ENCODE results near the gene GNG11. TPM values are rescaled to one million over a fixed set of nuclear protein-coding genes. Genes with fewer than 3 reads are reported as not detected.

The GNG11 gene
- total RNA-seq, 3 donors from 2014 or later, result 0.05 TPM; not detected in 1

DNA sequence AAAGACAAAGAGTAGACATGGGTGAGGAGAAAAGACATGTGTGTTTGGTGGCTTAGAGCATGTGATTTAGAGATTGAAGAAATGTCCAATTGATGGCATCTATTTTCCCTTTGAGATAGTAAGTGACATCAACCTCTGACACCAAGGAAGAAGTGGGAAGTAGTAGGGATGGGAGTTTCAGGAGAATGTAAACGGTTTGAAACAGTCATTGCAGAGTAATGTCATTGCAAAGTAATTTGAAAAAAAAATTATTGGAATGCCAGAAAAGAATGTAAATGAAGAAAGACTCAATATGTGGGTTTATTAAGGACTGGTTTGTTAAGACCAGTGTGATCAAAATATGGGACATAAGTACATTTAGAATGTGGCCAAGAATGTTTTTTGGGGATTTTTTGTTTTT lies 26.6 kb downstream of the GNG11 start:
- no peak overlapping the region for H3K4me3 Mint-ChIP-seq
- H3K36me3 Mint-ChIP-seq (ENCODE audit: insufficient read depth), result no peaks in the 10 kb centered on the region

DNA sequence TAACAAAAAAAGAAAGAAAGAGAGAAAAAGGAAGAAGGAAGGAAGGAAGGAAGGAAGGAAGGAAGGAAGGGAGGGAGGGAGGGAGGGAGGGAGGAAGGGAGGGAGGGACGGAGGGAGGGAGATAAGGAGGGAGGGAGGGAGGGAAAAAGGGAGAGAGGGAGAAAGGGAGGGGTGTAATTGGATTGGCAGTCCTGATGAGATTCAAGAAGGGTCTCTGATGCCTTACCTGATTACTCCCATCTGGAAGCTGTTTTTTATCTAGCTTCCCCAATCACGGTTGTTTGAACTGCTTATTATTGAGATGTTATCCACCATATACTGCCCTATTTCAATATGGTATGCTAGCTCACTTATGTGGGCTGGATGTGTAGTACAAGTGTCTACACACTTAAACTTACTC lies 27.3 kb downstream of the GNG11 start:
- no peak overlapping the region for H3K4me3 Mint-ChIP-seq
- H3K9me3 Mint-ChIP-seq, result no peaks in the 10 kb centered on the region
- DNase-seq, result no peak
- no peaks in the 10 kb centered on the region for H3K36me3 Mint-ChIP-seq (ENCODE audit: insufficient read depth)
- no peaks in the 10 kb centered on the region for H3K4me1 Mint-ChIP-seq (ENCODE audit: low read depth)
- H3K27me3 Mint-ChIP-seq (ENCODE audit: low read depth), result no peaks in the 10 kb centered on the region
- no peak for ATAC-seq

More for the DNA sequence above, 26.6 kb downstream of the GNG11 start:
- no peak for DNase-seq
- no peaks in the 10 kb centered on the region for H3K27me3 Mint-ChIP-seq (ENCODE audit: low read depth)
- H3K4me1 Mint-ChIP-seq (ENCODE audit: low read depth), result no peaks in the 10 kb centered on the region
- ATAC-seq, result no peak
- no peaks in the 10 kb centered on the region for H3K9me3 Mint-ChIP-seq

DNA sequence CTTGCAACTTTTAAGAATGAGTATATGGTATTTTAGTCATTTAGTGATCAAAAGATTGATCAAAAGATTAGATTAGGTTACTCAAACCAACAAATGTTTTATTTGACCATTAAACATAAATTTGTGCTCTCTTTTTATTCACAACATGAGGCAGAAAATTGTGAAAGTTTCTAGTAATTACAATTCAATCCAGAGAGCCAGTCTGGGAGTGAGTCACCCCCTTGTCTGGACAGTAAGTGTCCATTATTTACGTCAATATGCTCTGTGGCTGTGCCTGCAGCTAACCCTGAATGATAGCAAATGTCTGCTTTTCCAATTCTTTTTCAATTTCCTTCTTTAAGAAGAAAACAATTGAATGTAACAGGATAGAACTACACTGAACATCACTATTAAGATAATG lies 27.9 kb downstream of the GNG11 start:
- ATAC-seq (no peak), DNase-seq (no peak)
- no peaks in the 10 kb centered on the region for H3K4me1 Mint-ChIP-seq (ENCODE audit: low read depth)
- no peaks in the 10 kb centered on the region for H3K27me3 Mint-ChIP-seq (ENCODE audit: low read depth)
- H3K4me3 Mint-ChIP-seq, result no peak overlapping the region
- no peaks in the 10 kb centered on the region for H3K36me3 Mint-ChIP-seq (ENCODE audit: insufficient read depth)
- H3K9me3 Mint-ChIP-seq, result no peaks in the 10 kb centered on the region

DNA sequence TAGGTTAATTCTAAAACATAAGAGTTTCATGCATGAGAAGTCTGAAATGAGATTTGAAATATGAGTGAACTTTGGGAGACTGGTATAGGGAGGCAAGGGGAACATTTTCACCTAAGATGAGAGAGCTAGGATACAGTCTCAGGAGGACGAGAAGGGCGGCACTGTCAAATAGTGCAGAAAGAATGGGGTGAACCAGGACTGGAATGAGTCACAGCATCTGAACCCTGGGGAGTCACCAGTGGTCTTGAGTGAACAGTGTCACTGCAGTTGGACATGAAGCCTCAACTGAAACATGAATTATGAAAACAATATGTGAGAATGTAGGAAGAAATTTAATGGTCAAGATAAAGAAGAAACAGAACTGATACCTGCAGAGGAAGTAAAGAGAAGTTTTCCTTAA lies 33.8 kb downstream of the GNG11 start:
- no peak overlapping the region for H3K4me3 Mint-ChIP-seq
- H3K27me3 Mint-ChIP-seq (ENCODE audit: low read depth), result no peaks in the 10 kb centered on the region
- no peaks in the 10 kb centered on the region for H3K4me1 Mint-ChIP-seq (ENCODE audit: low read depth)
- DNase-seq, result no peak
- ATAC-seq, result no peak
- no peaks in the 10 kb centered on the region for H3K36me3 Mint-ChIP-seq (ENCODE audit: insufficient read depth)
- no peaks in the 10 kb centered on the region for H3K9me3 Mint-ChIP-seq

DNA sequence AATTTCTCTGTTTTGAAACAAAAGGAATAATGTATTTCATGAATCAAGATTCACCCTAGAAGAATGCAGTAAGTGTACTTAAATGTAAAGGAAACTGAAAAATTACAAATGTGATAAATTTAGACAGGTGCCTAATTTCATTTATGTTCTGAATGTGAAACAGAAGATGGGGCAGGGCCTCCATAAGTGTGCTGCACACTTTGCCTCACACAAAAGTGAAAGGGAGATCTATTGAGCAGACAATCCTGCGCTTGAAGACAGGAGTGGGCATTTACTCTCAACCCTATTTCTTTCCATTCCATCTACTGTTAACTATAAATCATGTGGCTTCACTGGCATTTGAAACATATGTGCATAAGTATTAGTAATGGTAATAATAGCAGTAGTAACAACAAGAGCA lies 36.2 kb downstream of the GNG11 start:
- H3K4me3 Mint-ChIP-seq, result no peak overlapping the region
- no peaks in the 10 kb centered on the region for H3K9me3 Mint-ChIP-seq
- H3K4me1 Mint-ChIP-seq (ENCODE audit: low read depth), result no peaks in the 10 kb centered on the region
- DNase-seq (no peak), ATAC-seq (no peak)
- no peaks in the 10 kb centered on the region for H3K27me3 Mint-ChIP-seq (ENCODE audit: low read depth)
- H3K36me3 Mint-ChIP-seq (ENCODE audit: insufficient read depth), result no peaks in the 10 kb centered on the region

DNA sequence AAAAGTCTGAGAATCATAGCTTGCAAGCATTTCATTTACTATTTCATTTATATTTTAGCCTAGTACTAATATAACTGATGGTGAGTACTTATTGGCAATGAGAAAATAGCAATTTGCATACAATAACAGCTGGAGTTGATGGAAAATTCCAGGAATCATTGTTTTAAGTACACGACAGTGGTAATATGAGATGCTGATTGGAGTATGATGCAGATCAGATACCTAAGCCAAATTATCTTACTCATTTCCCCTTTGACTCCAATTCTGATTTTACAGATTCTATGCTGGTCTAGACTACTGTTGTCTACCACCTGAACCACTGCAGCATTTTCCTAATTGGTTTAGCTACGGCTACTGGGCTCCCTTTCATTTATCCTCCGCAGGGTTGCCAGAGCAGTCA lies 36.7 kb downstream of the GNG11 start:
- H3K9me3 Mint-ChIP-seq, result no peaks in the 10 kb centered on the region

DNA sequence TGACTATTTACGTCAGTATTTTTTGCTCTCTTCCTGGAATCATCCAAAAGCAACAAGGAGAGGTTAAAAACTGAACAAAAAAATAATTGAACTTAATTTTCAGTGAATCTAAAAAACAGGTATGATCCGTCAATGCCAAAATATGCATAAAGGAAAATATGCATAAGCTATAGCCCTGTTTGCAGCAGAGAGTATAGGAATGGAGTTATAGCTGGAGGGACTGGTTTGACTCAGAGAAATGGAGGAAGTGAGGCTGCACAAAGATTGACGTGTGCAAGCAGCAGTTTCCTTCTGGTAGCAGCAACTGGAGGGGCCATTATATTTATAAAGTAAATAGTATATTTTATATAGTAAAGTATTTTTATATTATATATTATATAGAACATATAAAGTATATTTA lies 37.1 kb downstream of the GNG11 start:
- H3K4me1 Mint-ChIP-seq (ENCODE audit: low read depth), result no peaks in the 10 kb centered on the region
- no peaks in the 10 kb centered on the region for H3K36me3 Mint-ChIP-seq (ENCODE audit: insufficient read depth)
- H3K27me3 Mint-ChIP-seq (ENCODE audit: low read depth), result no peaks in the 10 kb centered on the region
- DNase-seq (no peak), ATAC-seq (no peak)
- H3K9me3 Mint-ChIP-seq, result no peaks in the 10 kb centered on the region
- no peak overlapping the region for H3K4me3 Mint-ChIP-seq

More for the DNA sequence above, 36.7 kb downstream of the GNG11 start:
- DNase-seq, result no peak
- H3K36me3 Mint-ChIP-seq (ENCODE audit: insufficient read depth), result no peaks in the 10 kb centered on the region
- no peak overlapping the region for H3K4me3 Mint-ChIP-seq
- no peak for ATAC-seq
- H3K27me3 Mint-ChIP-seq (ENCODE audit: low read depth), result no peaks in the 10 kb centered on the region
- no peaks in the 10 kb centered on the region for H3K4me1 Mint-ChIP-seq (ENCODE audit: low read depth)

DNA sequence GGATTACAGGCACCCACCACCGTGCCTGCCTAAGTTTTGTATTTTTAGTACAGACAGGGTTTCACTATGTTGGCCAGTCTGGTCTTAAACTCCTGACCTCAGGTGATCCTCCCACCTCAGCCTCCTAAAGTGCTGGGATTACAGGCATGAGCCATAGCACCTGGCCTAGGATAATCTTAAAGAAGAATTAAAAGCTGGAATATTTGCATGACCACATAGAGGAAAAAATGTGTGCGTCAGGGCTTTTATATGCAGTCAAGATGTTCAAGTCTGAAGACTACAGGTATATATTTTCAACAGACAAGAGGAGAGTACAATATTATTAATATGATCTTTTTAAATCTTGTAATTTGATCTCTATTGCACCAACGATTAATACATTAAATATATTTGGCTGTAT lies 39.5 kb downstream of the GNG11 start:
- no peak for DNase-seq
- Mint-ChIP-seq H3K9me3 (no peaks in the 10 kb centered on the region), H3K27me3 (ENCODE audit: low read depth) (no peaks in the 10 kb centered on the region), H3K4me1 (ENCODE audit: low read depth) (no peaks in the 10 kb centered on the region), H3K36me3 (ENCODE audit: insufficient read depth) (no peaks in the 10 kb centered on the region), H3K4me3 (no peak overlapping the region)
- no peak for ATAC-seq

DNA sequence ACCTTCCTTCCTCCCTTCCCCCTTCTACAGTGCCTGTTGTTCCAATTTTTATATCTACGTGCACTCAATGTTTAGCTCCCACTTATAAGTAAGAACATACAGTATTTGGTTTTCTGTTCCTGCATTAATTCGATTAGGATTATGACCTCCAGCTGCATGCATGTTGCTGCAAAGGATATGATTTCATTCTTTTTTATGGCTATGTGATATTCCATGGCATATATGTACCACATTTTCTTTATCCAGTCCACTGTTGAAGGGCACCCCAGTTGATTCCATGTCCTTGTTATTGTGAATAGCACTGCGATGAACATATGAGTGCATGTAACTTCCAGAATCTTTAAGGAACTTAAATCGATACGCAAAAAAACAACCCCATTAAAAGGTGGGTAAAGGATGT lies 42.7 kb downstream of the GNG11 start:
- Mint-ChIP-seq H3K27me3 (ENCODE audit: low read depth) (no peaks in the 10 kb centered on the region), H3K9me3 (no peaks in the 10 kb centered on the region), H3K4me3 (no peak overlapping the region), H3K4me1 (ENCODE audit: low read depth) (no peaks in the 10 kb centered on the region), H3K36me3 (ENCODE audit: insufficient read depth) (no peaks in the 10 kb centered on the region)
- no peak for ATAC-seq
- no peak for DNase-seq

DNA sequence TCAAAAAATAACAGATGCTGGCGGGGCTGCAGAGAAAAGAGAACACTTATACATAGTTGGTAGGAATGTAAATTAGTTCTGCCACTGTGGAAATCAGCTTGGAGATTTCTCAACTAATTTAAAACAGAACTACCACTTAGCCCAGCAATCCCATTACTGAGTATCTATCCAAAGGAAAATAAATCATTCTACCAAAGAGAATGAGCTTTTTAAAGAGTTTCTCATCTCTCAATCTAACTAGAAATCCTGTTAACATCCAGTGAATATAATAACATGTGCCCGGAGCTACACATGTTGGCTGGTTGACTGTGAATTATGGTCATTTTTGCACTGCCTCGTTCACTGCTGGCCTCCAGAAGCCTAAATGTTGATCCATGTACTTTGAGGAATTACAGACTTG lies 43.3 kb downstream of the GNG11 start:
- DNase-seq, result no peak
- H3K4me3 Mint-ChIP-seq, result no peak overlapping the region

DNA sequence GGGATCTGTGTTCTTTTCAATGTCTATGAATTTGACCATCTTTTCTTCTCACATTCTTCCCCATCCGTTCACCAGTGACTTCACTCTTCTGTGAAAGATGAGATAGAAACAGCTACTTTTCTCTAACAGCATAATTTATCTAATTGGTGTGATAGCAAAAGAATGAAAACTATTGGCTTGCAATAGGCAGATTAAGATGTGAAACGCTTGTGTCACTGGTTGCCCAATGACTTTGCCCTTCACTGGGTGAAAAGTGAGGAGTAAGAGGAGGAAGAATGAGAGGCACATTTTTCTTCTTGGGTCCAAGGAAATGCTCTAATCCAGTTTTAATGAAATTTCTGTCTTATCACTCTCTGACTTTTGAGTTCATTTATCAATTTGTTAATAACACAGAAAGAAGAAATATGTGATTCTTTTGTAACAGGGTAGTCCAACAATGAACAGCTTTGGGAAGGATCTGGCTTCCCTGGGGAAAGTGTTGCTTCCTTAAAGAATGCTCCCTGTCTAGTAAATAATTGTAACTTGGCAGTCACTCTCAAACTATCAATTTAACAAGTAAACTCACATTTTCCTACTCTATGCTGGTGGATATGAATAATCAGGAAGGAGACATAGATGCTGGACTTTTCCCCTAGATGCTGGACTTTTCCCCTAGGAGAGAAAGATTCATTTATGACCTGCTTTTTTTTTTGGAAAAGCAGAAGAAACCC lies 47.5 kb downstream of the GNG11 start:
- Mint-ChIP-seq H3K9me3 (no peaks in the 10 kb centered on the region), H3K4me1 (ENCODE audit: low read depth) (no peaks in the 10 kb centered on the region), H3K36me3 (ENCODE audit: insufficient read depth) (peaks cover 2% of the 10 kb centered on the region), H3K4me3 (no peak overlapping the region), H3K27me3 (ENCODE audit: low read depth) (no peaks in the 10 kb centered on the region)
- ATAC-seq (no peak), DNase-seq (no peak)

More for the DNA sequence above, 43.3 kb downstream of the GNG11 start:
- H3K9me3 Mint-ChIP-seq, result no peaks in the 10 kb centered on the region
- no peaks in the 10 kb centered on the region for H3K27me3 Mint-ChIP-seq (ENCODE audit: low read depth)
- H3K4me1 Mint-ChIP-seq (ENCODE audit: low read depth), result no peaks in the 10 kb centered on the region
- ATAC-seq, result no peak
- no peaks in the 10 kb centered on the region for H3K36me3 Mint-ChIP-seq (ENCODE audit: insufficient read depth)

DNA sequence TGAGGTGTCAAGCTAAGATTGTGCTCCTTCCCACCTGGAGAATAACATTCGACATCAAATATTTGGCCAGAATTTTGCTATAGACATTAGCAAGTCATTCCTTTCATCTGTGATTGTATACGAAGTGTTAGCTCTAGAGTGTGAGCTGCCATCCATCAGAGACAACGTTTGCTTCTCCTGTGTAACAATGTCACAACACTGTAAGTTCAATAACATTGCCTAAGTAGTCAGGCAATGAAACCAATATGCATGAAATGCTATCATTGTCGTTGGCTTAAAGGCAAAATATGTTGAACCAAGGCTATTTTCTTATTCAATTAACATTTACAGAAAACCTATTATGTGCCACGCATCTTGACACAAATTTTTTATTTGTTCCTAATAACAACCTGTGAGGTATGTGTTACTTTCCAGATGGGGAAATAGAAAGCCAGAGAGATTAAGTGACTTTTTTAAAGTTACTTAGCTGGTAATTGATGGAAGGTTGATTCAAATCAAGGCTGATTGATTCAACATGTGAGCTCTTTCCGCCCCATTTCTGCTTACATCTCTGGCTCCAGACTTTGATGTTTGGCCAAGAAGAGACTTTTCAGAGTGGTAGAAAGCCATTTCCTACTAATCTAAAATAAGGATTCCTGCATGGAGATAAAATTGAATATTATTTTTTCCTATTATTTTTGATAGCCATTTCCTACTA lies 50.6 kb downstream of the GNG11 start:
- ATAC-seq, result no peak
- no peak for DNase-seq
- Mint-ChIP-seq H3K27me3 (ENCODE audit: low read depth) (no peaks in the 10 kb centered on the region), H3K36me3 (ENCODE audit: insufficient read depth) (peaks cover 6% of the 10 kb centered on the region), H3K4me3 (no peak overlapping the region), H3K9me3 (no peaks in the 10 kb centered on the region), H3K4me1 (ENCODE audit: low read depth) (no peaks in the 10 kb centered on the region)

DNA sequence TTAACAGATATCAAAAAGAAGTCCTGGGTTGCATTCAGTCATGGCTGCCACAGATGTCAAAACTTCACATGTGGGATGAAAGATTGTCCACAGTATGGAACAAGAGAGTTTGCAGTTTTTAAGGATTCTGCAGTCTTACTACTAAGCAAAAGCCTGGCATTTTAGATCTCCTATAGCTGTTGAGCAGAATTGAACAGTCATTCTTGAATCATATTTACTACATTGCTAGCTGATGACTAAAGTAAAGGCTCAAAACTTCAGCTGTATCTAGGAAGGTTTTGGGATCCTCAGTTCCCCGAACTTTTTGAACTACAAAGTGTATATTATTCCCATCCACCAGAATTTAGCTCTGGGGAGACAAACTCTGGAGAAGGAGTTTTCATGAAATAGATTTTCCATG lies 51.6 kb downstream of the GNG11 start:
- no peaks in the 10 kb centered on the region for H3K4me1 Mint-ChIP-seq (ENCODE audit: low read depth)
- peaks cover 6% of the 10 kb centered on the region for H3K36me3 Mint-ChIP-seq (ENCODE audit: insufficient read depth)
- DNase-seq, result no peak
- H3K9me3 Mint-ChIP-seq, result no peaks in the 10 kb centered on the region
- no peak overlapping the region for H3K4me3 Mint-ChIP-seq
- no peak for ATAC-seq
- no peaks in the 10 kb centered on the region for H3K27me3 Mint-ChIP-seq (ENCODE audit: low read depth)

DNA sequence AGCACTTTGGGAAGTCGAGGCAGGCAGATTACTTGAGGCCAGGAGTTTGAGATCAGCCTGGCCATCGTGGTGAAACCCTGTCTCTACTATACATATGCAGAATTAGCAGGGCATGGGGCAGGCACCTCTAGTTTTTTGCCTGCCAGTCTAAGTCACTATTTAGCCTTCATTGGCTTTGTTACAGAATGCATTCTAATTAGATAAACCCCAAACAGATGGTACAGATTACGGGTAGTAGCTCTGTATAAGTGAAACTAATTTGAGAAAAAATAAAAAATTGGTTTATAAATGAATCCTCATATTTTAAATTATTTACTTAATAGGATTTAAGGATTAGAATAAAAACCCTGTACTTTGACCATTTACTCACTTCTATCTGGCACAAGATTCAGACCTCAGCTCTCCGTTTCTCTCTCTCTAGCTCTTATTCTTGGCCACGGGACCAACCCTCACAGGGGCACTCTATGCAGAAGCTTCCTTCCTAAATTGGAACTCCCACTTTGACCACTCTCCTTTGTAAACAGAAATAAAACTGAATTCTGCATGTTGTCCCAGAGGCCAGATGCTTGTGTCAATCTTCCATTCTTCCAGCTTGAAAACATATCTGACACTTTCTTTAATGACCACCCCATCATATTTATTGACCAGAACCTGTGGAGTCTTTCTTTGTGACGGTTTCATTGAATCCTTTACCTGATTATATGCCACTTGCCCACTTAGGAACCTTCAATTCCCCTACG lies 55.8 kb downstream of the GNG11 start:
- Mint-ChIP-seq H3K9me3 (no peaks in the 10 kb centered on the region), H3K27me3 (ENCODE audit: low read depth) (no peaks in the 10 kb centered on the region), H3K4me1 (ENCODE audit: low read depth) (no peaks in the 10 kb centered on the region), H3K36me3 (ENCODE audit: insufficient read depth) (peaks cover 6% of the 10 kb centered on the region), H3K4me3 (no peak overlapping the region)
- no peak for DNase-seq
- no peak for ATAC-seq
